Muscle layer of colon (tissue), 2 donors: ENCODE data around the gene EFCAB3.
"Not testable (repeated sequence)": the region's sequence is repeated elsewhere in the genome, so short reads cannot be mapped to it uniquely, and the experiment has no call there.

Source experiments
- H3K27ac ChIP-seq: one replicate; pipeline ENCODE4 v1.7.0; 2013; ENCODE audit warnings: low read depth, mild to moderate bottlenecking, low read length, moderate library complexity
- H3K27me3 ChIP-seq, 2 donors: one replicate each; pipeline ENCODE4 v1.7.0; 2013; ENCODE audit warnings: low read length in 2 of 2, mild to moderate bottlenecking in 2 of 2; ENCODE audit not compliant: insufficient read depth in 2 of 2, control insufficient read depth in 1 of 2
- H3K36me3 ChIP-seq: one replicate; pipeline ENCODE4 v1.7.0; 2013; ENCODE audit warnings: mild to moderate bottlenecking, low read length; ENCODE audit not compliant: insufficient read depth
- H3K4me1 ChIP-seq: one replicate; pipeline ENCODE4 v1.7.0; 2013; ENCODE audit warnings: mild to moderate bottlenecking, low read length; ENCODE audit not compliant: insufficient read depth
- H3K4me3 ChIP-seq, 2 donors: one replicate each; pipeline ENCODE4 v1.7.0; 2013; ENCODE audit warnings: low read length in 2 of 2, low read depth in 1 of 2, mild to moderate bottlenecking in 1 of 2, moderate library complexity in 1 of 2
- H3K9ac ChIP-seq: one replicate; pipeline ENCODE4 v1.7.0; 2013; ENCODE audit warnings: low read length
- H3K9me3 ChIP-seq: one replicate; pipeline ENCODE4 v1.7.0; 2013; ENCODE audit warnings: mild to moderate bottlenecking, low read length
- donor health status: abdominal sarcoma.
- donor health status: Adenocarcinoma of cecum.

Gene EFCAB3

DNA sequence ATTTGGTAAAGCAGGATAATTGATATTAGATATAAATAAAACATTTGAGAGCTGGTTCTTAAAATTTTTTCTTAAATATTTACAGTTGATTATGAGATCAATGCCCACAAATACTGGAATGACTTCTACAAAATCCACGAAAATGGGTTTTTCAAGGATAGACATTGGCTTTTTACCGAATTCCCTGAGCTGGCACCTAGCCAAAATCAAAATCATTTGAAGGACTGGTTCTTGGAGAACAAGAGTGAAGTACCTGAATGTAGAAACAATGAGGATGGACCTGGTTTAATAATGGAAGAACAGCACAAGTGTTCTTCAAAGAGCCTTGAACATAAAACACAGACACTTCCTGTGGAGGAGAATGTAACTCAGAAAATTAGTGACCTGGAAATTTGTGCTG is 45.9 kb downstream of the EFCAB3 start:
- H3K27ac ChIP-seq, H3K36me3 ChIP-seq, H3K9me3 ChIP-seq, H3K27me3 ChIP-seq, H3K4me1 ChIP-seq, H3K4me3 ChIP-seq, H3K9ac ChIP-seq: not testable (repeated sequence)

DNA sequence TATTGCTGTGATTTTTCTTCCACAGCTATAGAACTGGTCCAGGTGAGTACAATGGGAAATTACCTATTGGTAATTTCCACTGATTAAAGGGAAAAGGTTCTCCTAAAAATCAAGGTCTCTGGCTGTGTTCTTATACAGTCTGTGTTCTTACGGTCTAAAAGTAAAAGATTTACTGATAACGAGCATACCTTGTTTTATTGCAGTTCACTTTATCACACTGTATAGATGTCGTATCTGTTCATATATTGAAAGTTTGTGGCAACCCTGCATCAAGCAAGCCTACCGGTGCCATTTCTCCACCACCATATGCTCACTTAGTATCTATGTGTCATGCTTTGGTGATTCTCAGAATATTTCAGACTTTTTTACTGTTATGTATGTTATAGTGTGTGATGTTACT is 54.9 kb downstream of the EFCAB3 start:
- not testable (repeated sequence) for H3K27me3 ChIP-seq, H3K9me3 ChIP-seq, H3K4me1 ChIP-seq, H3K9ac ChIP-seq, H3K27ac ChIP-seq, H3K36me3 ChIP-seq, H3K4me3 ChIP-seq

DNA sequence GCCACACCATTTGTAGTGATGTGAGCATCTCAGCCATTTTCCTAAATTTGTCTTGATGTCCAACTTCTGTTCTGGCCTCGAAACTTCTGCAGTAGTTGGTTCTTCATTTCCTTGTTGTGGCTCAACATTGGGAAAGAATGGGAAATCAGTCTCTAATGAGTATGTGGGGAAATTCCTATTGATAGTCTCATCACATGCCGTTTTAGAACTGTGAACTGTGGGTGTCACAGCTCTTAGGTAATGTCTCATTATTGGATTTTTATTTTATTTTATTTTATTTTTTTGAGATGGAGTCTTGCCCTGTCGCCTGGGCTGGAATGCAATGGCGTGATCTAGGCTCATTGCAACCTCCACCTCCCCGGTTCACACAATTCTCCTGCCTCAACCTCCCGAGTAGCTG is 60.8 kb downstream of the EFCAB3 start:
- H3K9me3 ChIP-seq, H3K27ac ChIP-seq, H3K27me3 ChIP-seq, H3K4me3 ChIP-seq, H3K4me1 ChIP-seq, H3K9ac ChIP-seq, H3K36me3 ChIP-seq: not testable (repeated sequence)

DNA sequence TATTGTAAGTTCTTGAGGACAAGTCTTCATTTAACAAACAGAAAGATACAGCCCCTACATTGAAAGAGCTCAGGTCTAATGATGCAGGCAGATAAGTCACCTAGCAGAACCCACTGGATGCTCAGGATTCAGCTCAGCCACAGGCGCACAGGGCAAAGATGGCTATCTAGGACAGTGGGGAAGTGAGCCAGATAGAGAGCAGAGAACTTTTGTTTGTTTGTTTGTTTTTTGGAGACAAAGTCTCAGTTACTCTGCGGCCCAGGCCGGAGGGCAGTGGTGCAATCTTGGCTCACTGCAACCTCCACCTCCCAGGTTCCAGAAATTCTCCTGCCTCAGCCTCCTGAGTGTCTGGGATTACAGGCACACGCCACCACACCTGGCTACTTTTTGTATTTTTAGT is 63.7 kb downstream of the EFCAB3 start:
- Histone ChIP-seq H3K9me3 (no peaks in the 10 kb centered on the region), H3K4me1 (no peaks in the 10 kb centered on the region), H3K4me3 (no peak overlapping the region), H3K36me3 (peaks cover 24% of the 10 kb centered on the region), H3K27ac (no peak overlapping the region), H3K9ac (no peak overlapping the region), H3K27me3 (no peaks in the 10 kb centered on the region)

DNA sequence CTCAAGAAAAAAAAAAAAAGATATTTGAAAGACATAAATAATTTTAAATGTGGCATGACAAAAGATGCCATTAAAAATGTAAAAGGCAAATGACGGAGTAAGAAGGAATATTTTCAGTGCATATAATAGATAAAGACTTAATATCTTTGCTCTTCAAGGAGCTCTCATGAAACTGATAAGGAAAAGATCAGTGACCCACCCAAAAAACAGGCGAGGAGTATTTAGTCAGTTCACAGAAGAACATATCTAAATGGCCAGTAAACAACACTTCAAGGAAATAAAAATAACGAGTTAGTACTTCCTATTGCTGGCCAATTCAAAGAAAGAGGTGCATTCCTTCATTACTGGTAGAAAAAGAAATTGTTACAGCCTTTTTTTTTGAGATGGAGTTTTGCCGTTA is 65.4 kb downstream of the EFCAB3 start:
- not testable (repeated sequence) for H3K9ac ChIP-seq, H3K4me3 ChIP-seq, H3K9me3 ChIP-seq, H3K27me3 ChIP-seq, H3K4me1 ChIP-seq, H3K27ac ChIP-seq
- peaks cover 24% of the 10 kb centered on the region for H3K36me3 ChIP-seq

DNA sequence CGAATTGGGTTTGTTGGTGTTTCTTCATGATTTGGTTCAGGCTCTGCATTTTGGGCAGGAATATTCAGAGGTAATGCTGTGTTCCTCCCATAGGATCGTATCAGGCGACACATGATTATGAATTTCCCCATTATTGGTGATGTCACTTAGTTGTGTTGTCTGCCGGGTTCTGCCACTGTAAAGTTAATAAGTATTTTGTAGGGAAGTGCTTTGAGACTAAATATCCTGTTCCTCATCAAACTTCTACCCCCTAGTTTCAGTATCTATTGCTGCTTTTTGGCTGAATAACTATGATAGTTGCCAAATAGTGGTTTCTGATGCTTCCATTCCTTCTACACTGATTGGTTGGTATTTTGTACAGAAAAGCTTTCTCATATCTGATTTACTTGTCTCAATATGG is 71.8 kb downstream of the EFCAB3 start:
- H3K36me3 ChIP-seq = peaks cover 13% of the 10 kb centered on the region
- not testable (repeated sequence) for H3K9me3 ChIP-seq, H3K4me3 ChIP-seq, H3K27ac ChIP-seq, H3K9ac ChIP-seq, H3K27me3 ChIP-seq, H3K4me1 ChIP-seq

DNA sequence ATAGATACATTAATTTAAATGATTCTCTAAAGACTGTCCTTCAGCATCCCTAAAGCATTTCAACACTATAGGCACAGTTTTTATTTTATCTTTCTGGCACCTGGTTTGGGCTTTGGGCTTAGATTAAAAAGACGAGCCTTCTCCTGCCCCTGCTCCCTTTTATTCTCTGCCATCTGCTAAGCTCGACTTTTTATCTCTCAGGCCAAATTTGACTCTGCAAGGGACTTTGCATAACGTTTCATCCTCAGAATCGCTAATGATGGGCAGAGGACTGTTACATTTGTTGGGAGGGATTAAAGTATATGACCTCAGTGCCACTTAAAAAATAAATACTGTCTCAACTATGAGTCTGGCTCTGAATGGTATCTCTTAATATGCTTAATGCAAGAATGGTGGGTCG is 72.7 kb downstream of the EFCAB3 start:
- not testable (repeated sequence) for H3K9ac ChIP-seq, H3K27ac ChIP-seq, H3K4me3 ChIP-seq, H3K36me3 ChIP-seq, H3K9me3 ChIP-seq, H3K4me1 ChIP-seq, H3K27me3 ChIP-seq

DNA sequence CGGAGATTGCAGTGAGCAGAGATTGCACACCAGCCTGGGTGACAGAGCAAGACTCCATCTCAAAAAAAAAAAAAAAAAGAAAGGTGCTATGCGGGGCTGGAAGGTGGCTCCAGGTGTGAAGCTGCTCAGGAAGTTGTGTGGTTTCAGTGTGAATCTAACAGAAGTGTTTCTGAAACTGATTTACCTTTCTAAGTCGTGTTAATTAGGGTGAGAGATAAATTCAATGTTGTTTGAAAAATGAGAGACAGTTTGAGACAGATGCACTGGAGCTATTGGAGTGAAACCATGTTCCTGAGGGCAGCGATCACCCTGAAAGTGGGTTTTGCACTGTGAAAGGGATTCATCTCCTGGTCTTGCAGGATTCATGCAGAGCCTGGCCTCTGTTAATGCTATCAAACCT is 73.3 kb downstream of the EFCAB3 start:
- not testable (repeated sequence) for H3K9ac ChIP-seq, H3K36me3 ChIP-seq, H3K27ac ChIP-seq

DNA sequence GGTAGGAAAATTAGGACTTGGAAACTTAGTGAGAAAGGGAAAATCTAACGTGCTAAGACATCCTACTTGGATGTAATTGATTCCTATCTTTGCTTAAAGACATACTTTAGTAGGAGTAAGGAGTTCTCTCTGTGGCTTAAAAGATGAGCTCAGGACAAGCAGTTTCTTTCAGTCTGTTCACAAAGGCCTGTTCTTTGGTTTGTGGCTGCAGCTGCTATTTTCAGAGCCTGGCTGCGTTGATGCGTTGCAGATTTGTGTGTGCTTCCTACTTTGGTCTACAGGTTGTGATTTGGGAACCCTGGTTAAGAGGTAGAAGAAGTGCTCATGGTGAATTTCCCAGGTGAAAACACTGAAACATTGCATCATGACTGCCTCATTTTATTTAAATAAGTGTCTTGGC is 73.8 kb downstream of the EFCAB3 start:
- not testable (repeated sequence) for H3K9ac ChIP-seq, H3K27ac ChIP-seq, H3K27me3 ChIP-seq, H3K4me3 ChIP-seq, H3K36me3 ChIP-seq, H3K4me1 ChIP-seq, H3K9me3 ChIP-seq

More for the DNA sequence above, 73.3 kb downstream of the EFCAB3 start:
- H3K27me3 ChIP-seq, H3K4me3 ChIP-seq, H3K4me1 ChIP-seq, H3K9me3 ChIP-seq: not testable (repeated sequence)

DNA sequence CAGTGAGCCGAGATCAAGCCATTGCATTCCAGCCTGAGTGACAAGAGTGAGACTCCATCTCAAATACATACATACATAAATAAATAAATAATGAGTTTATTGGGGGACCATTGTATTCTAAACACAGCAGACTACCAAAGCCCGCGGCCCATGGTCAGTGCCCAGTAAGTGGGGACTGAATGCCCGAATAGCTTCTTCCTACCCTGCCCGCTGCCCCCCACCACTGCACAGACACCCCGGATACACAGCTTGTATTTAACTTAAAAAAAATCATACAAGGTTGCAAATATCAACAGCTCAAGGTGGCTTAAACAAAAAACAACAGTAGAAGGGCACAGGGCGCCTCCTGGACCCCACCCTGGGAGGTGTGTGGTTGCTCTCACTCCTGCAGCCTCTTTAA is 75.7 kb downstream of the EFCAB3 start:
- no peaks in the 10 kb centered on the region for H3K36me3 ChIP-seq
- no peak overlapping the region for H3K4me3 ChIP-seq
- no peaks in the 10 kb centered on the region for H3K27me3 ChIP-seq
- H3K9ac ChIP-seq = no peak overlapping the region
- H3K27ac ChIP-seq = no peak overlapping the region
- H3K4me1 ChIP-seq = no peaks in the 10 kb centered on the region
- no peaks in the 10 kb centered on the region for H3K9me3 ChIP-seq

DNA sequence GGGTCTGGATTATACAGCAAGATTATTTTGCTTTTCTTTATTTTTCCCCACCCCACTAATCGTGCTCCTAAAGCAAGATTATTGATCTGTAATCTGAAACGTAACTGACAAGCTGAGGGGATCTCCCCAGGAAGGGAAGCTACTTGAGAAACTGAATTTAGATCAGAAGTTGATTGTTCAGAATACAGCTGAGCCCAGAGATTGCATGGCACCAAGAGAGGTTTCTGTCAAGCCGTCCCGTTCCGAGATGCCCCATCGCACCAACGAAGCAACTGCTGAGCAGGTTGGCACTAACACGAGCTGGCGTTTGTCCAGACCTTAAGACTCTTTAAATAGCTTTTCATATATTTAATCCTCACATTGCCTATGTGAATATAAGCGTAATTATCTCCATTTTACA is 78.1 kb downstream of the EFCAB3 start:
- H3K9me3 ChIP-seq, H3K27me3 ChIP-seq, H3K9ac ChIP-seq, H3K4me3 ChIP-seq, H3K36me3 ChIP-seq, H3K4me1 ChIP-seq, H3K27ac ChIP-seq: not testable (repeated sequence)

DNA sequence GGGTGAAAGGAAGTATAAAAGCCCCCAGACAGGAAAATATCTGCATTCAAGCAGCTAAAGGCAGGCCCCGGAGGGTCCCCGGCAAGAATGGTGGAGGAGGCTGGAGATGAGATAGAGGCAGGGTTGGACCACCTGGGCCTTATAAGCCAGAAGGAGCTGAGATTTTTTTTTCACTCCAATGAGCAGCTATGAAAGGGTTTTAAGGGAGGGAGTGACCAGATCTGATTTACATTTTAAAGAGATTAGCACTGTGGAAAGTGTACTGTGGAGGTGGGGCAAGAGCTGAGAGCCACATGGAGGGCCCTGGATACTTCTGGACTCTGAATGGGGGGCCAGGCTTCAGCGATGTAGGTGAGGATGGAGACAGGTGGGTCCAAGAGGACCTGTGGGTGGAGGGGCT is 84.1 kb downstream of the EFCAB3 start:
- H3K27ac ChIP-seq, H3K4me3 ChIP-seq, H3K4me1 ChIP-seq, H3K9me3 ChIP-seq, H3K9ac ChIP-seq, H3K27me3 ChIP-seq, H3K36me3 ChIP-seq: not testable (repeated sequence)

DNA sequence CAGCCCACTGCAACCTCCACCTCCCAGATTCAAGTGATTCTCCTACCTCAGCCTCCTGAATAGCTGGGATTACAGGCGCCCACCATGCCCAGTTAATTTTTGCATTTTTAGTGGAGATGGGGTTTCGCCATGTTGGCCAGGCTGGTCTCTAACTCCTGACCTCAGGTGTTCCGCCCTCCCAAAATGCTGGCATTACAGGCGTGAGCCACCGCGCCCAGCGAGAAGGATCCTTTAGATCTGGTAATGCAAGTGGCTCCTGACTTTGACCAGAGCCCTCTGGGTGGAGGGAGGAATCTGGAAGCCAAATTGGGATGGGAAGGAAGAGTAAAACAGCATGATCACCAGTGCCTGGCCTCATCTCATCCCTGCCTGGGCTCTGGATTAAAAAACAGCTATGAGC is 84.9 kb downstream of the EFCAB3 start:
- H3K27ac ChIP-seq, H3K27me3 ChIP-seq, H3K36me3 ChIP-seq, H3K4me3 ChIP-seq, H3K9ac ChIP-seq, H3K4me1 ChIP-seq, H3K9me3 ChIP-seq: not testable (repeated sequence)
